Liver (tissue), 3 donors: ENCODE measurements around the gene TUBGCP2.

Experiments used
- EGR1 ChIP-seq, 2 donors: IDR thresholded peaks; 2 replicates each; pipeline ENCODE4 v1.6.1; 2016 to 2018; ENCODE audit warnings: antibody characterized with exemption in 2 of 2, low read depth in 2 of 2
- FOXA1 ChIP-seq: IDR thresholded peaks from 2 replicates; pipeline ENCODE4 v1.6.1; 2016; ENCODE audit warnings: antibody characterized with exemption
- JUND ChIP-seq, 2 donors: IDR thresholded peaks; 2 replicates each; pipeline ENCODE4 v1.6.1; 2016; ENCODE audit warnings: antibody characterized with exemption in 2 of 2
- RAD21 ChIP-seq, 2 donors: IDR thresholded peaks; 2 replicates each; pipeline ENCODE4 v1.6.1; 2016; ENCODE audit warnings: antibody characterized with exemption in 2 of 2, mild to moderate bottlenecking in 2 of 2
- SP1 ChIP-seq: IDR thresholded peaks from 2 replicates; pipeline ENCODE4 v1.6.1; 2018; ENCODE audit warnings: antibody characterized with exemption, mild to moderate bottlenecking
- TAF1 ChIP-seq: conservative IDR thresholded peaks from 2 replicates; pipeline ENCODE4 v1.6.1; 2016; ENCODE audit warnings: antibody characterized with exemption, mild to moderate bottlenecking
- YY1 ChIP-seq: IDR thresholded peaks from 2 replicates; pipeline ENCODE4 v1.6.1; 2016; ENCODE audit warnings: antibody characterized with exemption, mild to moderate bottlenecking
- TF ChIP-seq, protein P1 (sequence below): fragments of 150-350 bp; IDR thresholded peaks from 2 replicates; pipeline ENCODE4 v1.5.1; 2017; ENCODE audit warnings: improper control_type of control experiment, low read depth, low read length; ENCODE audit not compliant: missing input control
- TF ChIP-seq, protein P2 (sequence below): IDR thresholded peaks from 2 replicates; pipeline ENCODE4 v1.6.1; 2016; ENCODE audit warnings: antibody characterized with exemption
- TF ChIP-seq, protein P3 (sequence below): IDR thresholded peaks from 2 replicates; pipeline ENCODE4 v1.6.1; 2016; ENCODE audit warnings: antibody characterized with exemption, mild to moderate bottlenecking
- TF ChIP-seq, protein P4 (sequence below): IDR thresholded peaks from 2 replicates; pipeline ENCODE4 v1.6.1; 2016; ENCODE audit warnings: antibody characterized with exemption
- donor health status: healthy.
- donor health status: healthy.

DNA sequence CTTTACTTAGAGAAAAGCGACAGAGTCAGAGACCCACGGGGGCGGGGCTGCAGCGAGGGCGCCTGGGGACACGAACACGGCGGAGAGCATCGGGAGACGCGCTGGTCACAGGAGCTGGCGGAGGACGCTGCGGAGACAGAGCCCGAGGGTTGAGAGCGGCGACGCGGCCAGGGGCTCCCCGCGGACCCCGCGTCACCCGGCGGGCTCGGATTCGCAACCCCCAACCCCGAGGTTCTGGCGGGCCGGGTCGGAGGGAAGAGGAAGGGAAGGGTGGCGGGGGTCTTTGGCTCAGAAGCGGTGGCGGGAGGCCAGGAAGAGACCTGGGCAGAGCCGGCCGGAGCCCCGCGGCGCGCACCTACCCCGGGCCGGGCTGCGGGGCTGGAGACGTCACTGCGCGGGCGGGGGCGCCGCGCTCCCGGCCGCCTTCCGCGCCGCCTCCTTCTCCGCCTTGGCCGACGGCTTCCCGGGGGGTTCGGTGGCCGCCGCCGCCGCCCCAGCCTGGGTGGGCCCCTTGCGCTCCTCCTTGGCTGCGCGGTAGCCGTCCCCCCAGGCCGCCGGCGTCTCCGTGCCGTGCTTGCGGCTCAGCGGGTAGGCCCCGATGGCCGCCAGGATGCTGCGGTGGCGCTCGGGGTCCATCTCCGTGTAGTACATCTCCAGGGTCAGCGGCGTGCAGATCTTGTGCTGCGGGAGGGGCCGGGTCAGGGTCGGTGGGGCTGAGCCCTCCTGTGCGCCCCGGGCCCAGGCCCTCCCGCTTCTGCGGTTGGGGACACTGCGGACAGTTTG is 17.0 kb upstream of the TUBGCP2 start:
- TF ChIP-seq, protein P1, sequence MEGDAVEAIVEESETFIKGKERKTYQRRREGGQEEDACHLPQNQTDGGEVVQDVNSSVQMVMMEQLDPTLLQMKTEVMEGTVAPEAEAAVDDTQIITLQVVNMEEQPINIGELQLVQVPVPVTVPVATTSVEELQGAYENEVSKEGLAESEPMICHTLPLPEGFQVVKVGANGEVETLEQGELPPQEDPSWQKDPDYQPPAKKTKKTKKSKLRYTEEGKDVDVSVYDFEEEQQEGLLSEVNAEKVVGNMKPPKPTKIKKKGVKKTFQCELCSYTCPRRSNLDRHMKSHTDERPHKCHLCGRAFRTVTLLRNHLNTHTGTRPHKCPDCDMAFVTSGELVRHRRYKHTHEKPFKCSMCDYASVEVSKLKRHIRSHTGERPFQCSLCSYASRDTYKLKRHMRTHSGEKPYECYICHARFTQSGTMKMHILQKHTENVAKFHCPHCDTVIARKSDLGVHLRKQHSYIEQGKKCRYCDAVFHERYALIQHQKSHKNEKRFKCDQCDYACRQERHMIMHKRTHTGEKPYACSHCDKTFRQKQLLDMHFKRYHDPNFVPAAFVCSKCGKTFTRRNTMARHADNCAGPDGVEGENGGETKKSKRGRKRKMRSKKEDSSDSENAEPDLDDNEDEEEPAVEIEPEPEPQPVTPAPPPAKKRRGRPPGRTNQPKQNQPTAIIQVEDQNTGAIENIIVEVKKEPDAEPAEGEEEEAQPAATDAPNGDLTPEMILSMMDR, result no peak
- TF ChIP-seq YY1, result no peak
- TF ChIP-seq, protein P2, sequence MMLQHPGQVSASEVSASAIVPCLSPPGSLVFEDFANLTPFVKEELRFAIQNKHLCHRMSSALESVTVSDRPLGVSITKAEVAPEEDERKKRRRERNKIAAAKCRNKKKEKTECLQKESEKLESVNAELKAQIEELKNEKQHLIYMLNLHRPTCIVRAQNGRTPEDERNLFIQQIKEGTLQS, result no peak
- TF ChIP-seq TAF1, result no peak
- no peak for TF ChIP-seq JUND (IDR thresholded peaks at IDR 0.05)
- TF ChIP-seq, protein P3, sequence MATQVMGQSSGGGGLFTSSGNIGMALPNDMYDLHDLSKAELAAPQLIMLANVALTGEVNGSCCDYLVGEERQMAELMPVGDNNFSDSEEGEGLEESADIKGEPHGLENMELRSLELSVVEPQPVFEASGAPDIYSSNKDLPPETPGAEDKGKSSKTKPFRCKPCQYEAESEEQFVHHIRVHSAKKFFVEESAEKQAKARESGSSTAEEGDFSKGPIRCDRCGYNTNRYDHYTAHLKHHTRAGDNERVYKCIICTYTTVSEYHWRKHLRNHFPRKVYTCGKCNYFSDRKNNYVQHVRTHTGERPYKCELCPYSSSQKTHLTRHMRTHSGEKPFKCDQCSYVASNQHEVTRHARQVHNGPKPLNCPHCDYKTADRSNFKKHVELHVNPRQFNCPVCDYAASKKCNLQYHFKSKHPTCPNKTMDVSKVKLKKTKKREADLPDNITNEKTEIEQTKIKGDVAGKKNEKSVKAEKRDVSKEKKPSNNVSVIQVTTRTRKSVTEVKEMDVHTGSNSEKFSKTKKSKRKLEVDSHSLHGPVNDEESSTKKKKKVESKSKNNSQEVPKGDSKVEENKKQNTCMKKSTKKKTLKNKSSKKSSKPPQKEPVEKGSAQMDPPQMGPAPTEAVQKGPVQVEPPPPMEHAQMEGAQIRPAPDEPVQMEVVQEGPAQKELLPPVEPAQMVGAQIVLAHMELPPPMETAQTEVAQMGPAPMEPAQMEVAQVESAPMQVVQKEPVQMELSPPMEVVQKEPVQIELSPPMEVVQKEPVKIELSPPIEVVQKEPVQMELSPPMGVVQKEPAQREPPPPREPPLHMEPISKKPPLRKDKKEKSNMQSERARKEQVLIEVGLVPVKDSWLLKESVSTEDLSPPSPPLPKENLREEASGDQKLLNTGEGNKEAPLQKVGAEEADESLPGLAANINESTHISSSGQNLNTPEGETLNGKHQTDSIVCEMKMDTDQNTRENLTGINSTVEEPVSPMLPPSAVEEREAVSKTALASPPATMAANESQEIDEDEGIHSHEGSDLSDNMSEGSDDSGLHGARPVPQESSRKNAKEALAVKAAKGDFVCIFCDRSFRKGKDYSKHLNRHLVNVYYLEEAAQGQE, result no peak
- no peak for TF ChIP-seq FOXA1
- TF ChIP-seq RAD21 (IDR thresholded peaks at IDR 0.05), result no peak
- no peak for TF ChIP-seq EGR1 (IDR thresholded peaks at IDR 0.05; ENCODE audit: low read depth in 2 of 2)
- TF ChIP-seq SP1, result no peak
- TF ChIP-seq, protein P4, sequence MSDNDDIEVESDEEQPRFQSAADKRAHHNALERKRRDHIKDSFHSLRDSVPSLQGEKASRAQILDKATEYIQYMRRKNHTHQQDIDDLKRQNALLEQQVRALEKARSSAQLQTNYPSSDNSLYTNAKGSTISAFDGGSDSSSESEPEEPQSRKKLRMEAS, result no peak
